Right renal cortex interstitium (tissue), 3 donors: ENCODE measurements around the gene CKAP2. TPM values are rescaled to one million over a fixed set of nuclear protein-coding genes. Genes with fewer than 3 reads are reported as not detected.
"Not testable (repeated sequence)": the region's sequence is repeated elsewhere in the genome, so short reads cannot be mapped to it uniquely, and the experiment has no call there.

Experiments used
- DNase-seq, 3 donors: peaks; one replicate each; pipeline ENCODE4 v3.0.0-alpha.2; 2013; ENCODE audit warnings: low read depth in 3 of 3, low spot score in 2 of 3
- polyA plus RNA-seq, 3 donors: library from polyadenylated mRNA; unstranded; fragments of 120-200 nt; gene quantifications; one replicate each; pipeline ENCODE4 v1.2.1, GENCODE V29; 2013; ENCODE audit not compliant: insufficient read length in 3 of 3

Gene CKAP2
- polyA plus RNA-seq, 3 donors, result 49.9 to 63.9 (median 59.9) TPM

DNA sequence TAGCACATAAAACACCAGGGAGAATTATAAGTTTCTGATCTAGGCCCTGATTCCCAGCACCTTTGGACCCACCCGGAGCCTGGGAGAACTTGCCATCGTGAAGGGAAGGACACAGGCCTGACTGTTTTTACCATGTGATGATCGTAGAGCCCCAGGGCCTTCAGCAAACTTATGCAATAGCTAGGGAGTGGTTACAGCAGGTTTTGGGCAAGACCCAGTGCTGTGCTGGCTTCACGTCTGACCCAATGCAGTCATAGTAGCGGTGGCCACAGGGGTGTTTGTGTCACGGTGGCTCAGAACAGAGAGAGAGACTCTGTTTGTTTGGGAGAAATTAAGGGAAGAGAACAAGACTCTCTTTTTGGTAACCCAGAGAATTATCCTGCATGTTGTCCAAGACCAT, 68.0 kb downstream of the CKAP2 start:
- not testable (repeated sequence) for DNase-seq

Other genes starting within 250 kb of the CKAP2 start
- gene THSD1, start 49.3 kb upstream of the CKAP2 start, polyA plus RNA-seq, result 1 to 10 TPM; 7.5 to 8.0 (median 7.8) TPM
- 10 to 100 TPM; 46.5 to 51.5 (median 49.4) TPM for gene VPS36, start 4.8 kb upstream of the CKAP2 start, polyA plus RNA-seq
- gene HNRNPA1L2, start 187.0 kb downstream of the CKAP2 start, polyA plus RNA-seq, result 10 to 100 TPM; 22.8 to 27.4 (median 23.8) TPM
- gene SUGT1, start 197.4 kb downstream of the CKAP2 start, polyA plus RNA-seq, result 10 to 100 TPM; 52.2 to 55.4 (median 53.9) TPM